HEK293 (cell line): Measurements from ENCODE around the gene SEMG2.

Experiments used
- KLF1 ChIP-seq: fragments of 450-650 bp; formaldehyde crosslinking; IDR thresholded peaks from 2 replicates; pipeline ENCODE4 v1.5.1; 2016; ENCODE audit warnings: missing biosample characterization, missing genetic modification characterization
- ZBTB20 ChIP-seq: fragments of 450-650 bp; formaldehyde crosslinking; IDR thresholded peaks from 2 replicates; pipeline ENCODE4 v1.5.1; 2016; ENCODE audit warnings: missing biosample characterization, missing genetic modification characterization
- ZBTB21 ChIP-seq: fragments of 450-650 bp; formaldehyde crosslinking; IDR thresholded peaks from 2 replicates; pipeline ENCODE4 v1.5.1; 2017; ENCODE audit warnings: missing biosample characterization, missing genetic modification characterization
- ZNF202 ChIP-seq: fragments of 450-650 bp; formaldehyde crosslinking; IDR thresholded peaks from 2 replicates; pipeline ENCODE4 v1.5.1; 2016; ENCODE audit warnings: missing biosample characterization, missing genetic modification characterization, borderline replicate concordance
- ZNF416 ChIP-seq: fragments of 450-650 bp; formaldehyde crosslinking; IDR thresholded peaks from 2 replicates; pipeline ENCODE4 v1.5.1; 2016; ENCODE audit warnings: missing biosample characterization, missing genetic modification characterization
- ZNF518A ChIP-seq: fragments of 450-650 bp; formaldehyde crosslinking; conservative IDR thresholded peaks from 2 replicates; pipeline ENCODE4 v1.5.1; 2016; ENCODE audit warnings: low read depth, missing biosample characterization, missing genetic modification characterization
- TF ChIP-seq, protein P1 (sequence below): fragments of 450-650 bp; formaldehyde crosslinking; IDR thresholded peaks from 2 replicates; pipeline ENCODE4 v1.5.1; 2016; ENCODE audit warnings: missing biosample characterization, missing genetic modification characterization
- TF ChIP-seq, protein P2 (sequence below): fragments of 450-650 bp; formaldehyde crosslinking; IDR thresholded peaks from 2 replicates; pipeline ENCODE4 v1.5.1; 2016; ENCODE audit warnings: missing biosample characterization, missing genetic modification characterization, low read depth
- TF ChIP-seq, protein P3 (sequence below): fragments of 450-650 bp; formaldehyde crosslinking; IDR thresholded peaks from 2 replicates; pipeline ENCODE4 v1.5.1; 2016; ENCODE audit warnings: missing biosample characterization, missing genetic modification characterization

DNA sequence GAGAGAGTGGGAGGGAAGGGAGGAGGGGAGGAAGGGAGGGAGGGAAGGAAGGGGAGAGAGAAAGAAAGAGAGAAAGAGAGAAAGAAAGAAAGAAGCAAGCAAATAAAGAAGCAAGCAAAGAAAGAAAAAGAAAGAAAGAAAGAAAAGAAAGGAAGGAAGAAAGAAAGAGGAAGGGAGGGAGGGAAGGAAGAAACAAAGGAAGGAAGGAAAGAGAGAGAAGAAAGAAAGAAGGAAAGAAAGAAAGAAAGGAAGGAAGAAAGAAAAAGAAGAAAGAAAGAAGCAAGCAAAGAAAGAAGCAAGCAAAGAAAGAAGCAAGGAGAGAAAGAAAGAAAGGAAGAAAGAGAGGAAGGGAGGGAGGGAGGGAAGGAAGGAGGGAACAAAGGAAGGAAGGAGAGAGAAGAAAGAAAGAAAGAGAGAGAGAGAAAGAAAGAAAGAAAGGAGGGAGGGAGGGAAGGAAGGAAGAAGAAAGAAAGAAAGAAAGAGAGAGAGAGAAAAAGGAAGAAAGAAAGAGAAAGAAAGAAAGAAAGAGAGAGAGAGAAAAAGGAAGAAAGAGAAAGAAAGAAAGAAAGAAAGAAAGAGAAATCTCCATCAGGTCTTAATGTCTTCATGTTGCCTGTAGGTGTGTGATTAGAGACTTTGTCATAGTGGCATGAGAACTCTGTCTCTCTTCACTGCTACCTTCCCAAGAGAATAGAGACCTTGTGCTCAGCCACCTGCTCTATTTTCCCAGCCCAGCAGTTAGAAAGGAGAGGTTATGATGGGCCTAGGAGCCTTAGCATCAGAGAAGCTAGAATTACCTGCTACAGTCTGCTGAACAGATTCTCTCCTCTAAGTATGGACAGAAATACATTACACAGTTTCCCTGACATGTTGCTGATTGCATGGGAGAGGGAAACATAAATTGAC lies 9.4 kb upstream of the SEMG2 start:
- TF ChIP-seq, protein P1, sequence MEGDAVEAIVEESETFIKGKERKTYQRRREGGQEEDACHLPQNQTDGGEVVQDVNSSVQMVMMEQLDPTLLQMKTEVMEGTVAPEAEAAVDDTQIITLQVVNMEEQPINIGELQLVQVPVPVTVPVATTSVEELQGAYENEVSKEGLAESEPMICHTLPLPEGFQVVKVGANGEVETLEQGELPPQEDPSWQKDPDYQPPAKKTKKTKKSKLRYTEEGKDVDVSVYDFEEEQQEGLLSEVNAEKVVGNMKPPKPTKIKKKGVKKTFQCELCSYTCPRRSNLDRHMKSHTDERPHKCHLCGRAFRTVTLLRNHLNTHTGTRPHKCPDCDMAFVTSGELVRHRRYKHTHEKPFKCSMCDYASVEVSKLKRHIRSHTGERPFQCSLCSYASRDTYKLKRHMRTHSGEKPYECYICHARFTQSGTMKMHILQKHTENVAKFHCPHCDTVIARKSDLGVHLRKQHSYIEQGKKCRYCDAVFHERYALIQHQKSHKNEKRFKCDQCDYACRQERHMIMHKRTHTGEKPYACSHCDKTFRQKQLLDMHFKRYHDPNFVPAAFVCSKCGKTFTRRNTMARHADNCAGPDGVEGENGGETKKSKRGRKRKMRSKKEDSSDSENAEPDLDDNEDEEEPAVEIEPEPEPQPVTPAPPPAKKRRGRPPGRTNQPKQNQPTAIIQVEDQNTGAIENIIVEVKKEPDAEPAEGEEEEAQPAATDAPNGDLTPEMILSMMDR (tag by site-specific recombination) = no peak
- 0 out of 2 replicates have a peak, but pooled peaks have one; percentile 20 for TF ChIP-seq ZBTB20 (tag by site-specific recombination)
- no peak for TF ChIP-seq ZNF202
- TF ChIP-seq ZBTB21 (tag by site-specific recombination) = no peak
- TF ChIP-seq, protein P2, sequence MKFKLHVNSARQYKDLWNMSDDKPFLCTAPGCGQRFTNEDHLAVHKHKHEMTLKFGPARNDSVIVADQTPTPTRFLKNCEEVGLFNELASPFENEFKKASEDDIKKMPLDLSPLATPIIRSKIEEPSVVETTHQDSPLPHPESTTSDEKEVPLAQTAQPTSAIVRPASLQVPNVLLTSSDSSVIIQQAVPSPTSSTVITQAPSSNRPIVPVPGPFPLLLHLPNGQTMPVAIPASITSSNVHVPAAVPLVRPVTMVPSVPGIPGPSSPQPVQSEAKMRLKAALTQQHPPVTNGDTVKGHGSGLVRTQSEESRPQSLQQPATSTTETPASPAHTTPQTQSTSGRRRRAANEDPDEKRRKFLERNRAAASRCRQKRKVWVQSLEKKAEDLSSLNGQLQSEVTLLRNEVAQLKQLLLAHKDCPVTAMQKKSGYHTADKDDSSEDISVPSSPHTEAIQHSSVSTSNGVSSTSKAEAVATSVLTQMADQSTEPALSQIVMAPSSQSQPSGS (tag by site-specific recombination) = no peak
- TF ChIP-seq KLF1 = no peak
- no peak for TF ChIP-seq ZNF518A (tag by site-specific recombination)
- TF ChIP-seq ZNF416 (tag by site-specific recombination) = no peak
- TF ChIP-seq, protein P3, sequence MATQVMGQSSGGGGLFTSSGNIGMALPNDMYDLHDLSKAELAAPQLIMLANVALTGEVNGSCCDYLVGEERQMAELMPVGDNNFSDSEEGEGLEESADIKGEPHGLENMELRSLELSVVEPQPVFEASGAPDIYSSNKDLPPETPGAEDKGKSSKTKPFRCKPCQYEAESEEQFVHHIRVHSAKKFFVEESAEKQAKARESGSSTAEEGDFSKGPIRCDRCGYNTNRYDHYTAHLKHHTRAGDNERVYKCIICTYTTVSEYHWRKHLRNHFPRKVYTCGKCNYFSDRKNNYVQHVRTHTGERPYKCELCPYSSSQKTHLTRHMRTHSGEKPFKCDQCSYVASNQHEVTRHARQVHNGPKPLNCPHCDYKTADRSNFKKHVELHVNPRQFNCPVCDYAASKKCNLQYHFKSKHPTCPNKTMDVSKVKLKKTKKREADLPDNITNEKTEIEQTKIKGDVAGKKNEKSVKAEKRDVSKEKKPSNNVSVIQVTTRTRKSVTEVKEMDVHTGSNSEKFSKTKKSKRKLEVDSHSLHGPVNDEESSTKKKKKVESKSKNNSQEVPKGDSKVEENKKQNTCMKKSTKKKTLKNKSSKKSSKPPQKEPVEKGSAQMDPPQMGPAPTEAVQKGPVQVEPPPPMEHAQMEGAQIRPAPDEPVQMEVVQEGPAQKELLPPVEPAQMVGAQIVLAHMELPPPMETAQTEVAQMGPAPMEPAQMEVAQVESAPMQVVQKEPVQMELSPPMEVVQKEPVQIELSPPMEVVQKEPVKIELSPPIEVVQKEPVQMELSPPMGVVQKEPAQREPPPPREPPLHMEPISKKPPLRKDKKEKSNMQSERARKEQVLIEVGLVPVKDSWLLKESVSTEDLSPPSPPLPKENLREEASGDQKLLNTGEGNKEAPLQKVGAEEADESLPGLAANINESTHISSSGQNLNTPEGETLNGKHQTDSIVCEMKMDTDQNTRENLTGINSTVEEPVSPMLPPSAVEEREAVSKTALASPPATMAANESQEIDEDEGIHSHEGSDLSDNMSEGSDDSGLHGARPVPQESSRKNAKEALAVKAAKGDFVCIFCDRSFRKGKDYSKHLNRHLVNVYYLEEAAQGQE (tag by site-specific recombination) = no peak
